Gastrocnemius medialis (tissue), 4 donors: ENCODE measurements around the gene FOXB1.

Experiments
- CTCF ChIP-seq, 5 experiments: fragments of 450-650 bp in 3 of 5; fragments of 200-600 bp in 2 of 5; sonication (generic) in 2 of 5; IDR thresholded peaks in 4 of 5; conservative IDR thresholded peaks in 1 of 5; 1 replicate in 4 of 5; 2 replicates in 1 of 5; pipeline ENCODE4 v1.5.1; 2016 to 2019; ENCODE audit warnings: antibody characterized with exemption in 5 of 5, mild to moderate bottlenecking in 3 of 5, moderate library complexity in 3 of 5
- POLR2A ChIP-seq, 2 donors: fragments of 450-650 bp; IDR thresholded peaks; one replicate each; pipeline ENCODE4 v1.6.1; 2017; ENCODE audit warnings: antibody characterized with exemption in 2 of 2, mild to moderate bottlenecking in 2 of 2, moderate library complexity in 2 of 2

- no peak for TF ChIP-seq CTCF (IDR thresholded peaks at IDR 0.05 in 4 of 5, conservative IDR thresholded peaks at IDR 0.05 in 1 of 5)
- TF ChIP-seq POLR2A (IDR thresholded peaks at IDR 0.05): no peak
Measured at GRCh38 chr15:60009124-60009960, 5.2 kb downstream of the FOXB1 start.
